Activated naive CD4-positive, alpha-beta T cell treated with anti-CD3 and anti-CD28 coated beads, Interleukin-2, amount 50 U/mL, for 72 hours (primary cell): Measurements from ENCODE around the gene PNPLA7. TPM values are rescaled to one million over a fixed set of nuclear protein-coding genes. Genes with fewer than 3 reads are reported as not detected.
"Not testable (repeated sequence)": the region's sequence is repeated elsewhere in the genome, so short reads cannot be mapped to it uniquely, and the experiment has no call there.

Experiments used
- ATAC-seq, 2 donors: fragments of 150-1000 bp; cut with Tn5 transposase; 2 replicates each; pipeline ENCODE4 v1.10.0; 2021; ENCODE audit warnings: mild to moderate bottlenecking in 2 of 2, moderate library complexity in 2 of 2
- DNase-seq, 2 donors: peaks; one replicate each; pipeline ENCODE4 v3.0.0; 2021 to 2022; ENCODE audit warnings: low spot score in 2 of 2
- H3K27ac Mint-ChIP-seq, 2 donors: one replicate each; pipeline ENCODE4 v1.8.0; 2022; ENCODE audit warnings: mild to moderate bottlenecking in 2 of 2, mixed read lengths in 2 of 2
- H3K36me3 Mint-ChIP-seq, 2 donors: one replicate each; pipeline ENCODE4 v1.8.0; 2022; ENCODE audit warnings: mixed read lengths in 2 of 2
- H3K9me3 Mint-ChIP-seq, 2 donors: one replicate each; pipeline ENCODE4 v1.8.0; 2022; ENCODE audit warnings: mixed read lengths in 2 of 2
- total RNA-seq, 2 donors: library from RNA; stranded (reverse); gene quantifications; one replicate each; pipeline ENCODE4 v1.2.3, GENCODE V29; 2022

Gene PNPLA7
- total RNA-seq, 2 donors from 2014 or later: 3.7 to 4.4 TPM

GRCh38 chr9:137532891-137533468 is 17.2 kb downstream of the PNPLA7 start:
- not testable (repeated sequence) for ATAC-seq, DNase-seq, H3K27ac Mint-ChIP-seq, H3K9me3 Mint-ChIP-seq, H3K36me3 Mint-ChIP-seq

- H3K9me3 Mint-ChIP-seq: peaks cover 3% of the 10 kb centered on the region in 2 donors
- no peak for DNase-seq
- H3K27ac Mint-ChIP-seq: peak overlapping the region in 1 of 2 donors; percentile 86
- peaks cover 2 to 4% of the 10 kb centered on the region in 2 donors for H3K36me3 Mint-ChIP-seq
- no peak for ATAC-seq
These were observed 19.0 kb downstream of the PNPLA7 start for GRCh38 chr9:137531099-137531765.

- DNase-seq: no peak
- H3K27ac Mint-ChIP-seq: no peak overlapping the region
- no peak for ATAC-seq
- H3K36me3 Mint-ChIP-seq: no peaks in the 10 kb centered on the region
- no peaks in the 10 kb centered on the region for H3K9me3 Mint-ChIP-seq
These were observed 19.9 kb downstream of the PNPLA7 start for GRCh38 chr9:137530331-137530730.

GRCh38 chr9:137524981-137525317 is 25.3 kb downstream of the PNPLA7 start:
- Mint-ChIP-seq H3K9me3 (no peaks in the 10 kb centered on the region), H3K36me3 (no peaks in the 10 kb centered on the region), H3K27ac (no peak overlapping the region)
- DNase-seq (no peak), ATAC-seq (no peak)

- Mint-ChIP-seq H3K27ac (no peak overlapping the region), H3K36me3 (no peaks in the 10 kb centered on the region), H3K9me3 (no peaks in the 10 kb centered on the region)
- ATAC-seq: no peak
- no peak for DNase-seq
These were observed 25.8 kb downstream of the PNPLA7 start for GRCh38 chr9:137524161-137524980.

- Mint-ChIP-seq H3K9me3 (no peaks in the 10 kb centered on the region), H3K27ac (no peak overlapping the region), H3K36me3 (no peaks in the 10 kb centered on the region)
- ATAC-seq: no peak
- no peak for DNase-seq
These were observed 27.3 kb downstream of the PNPLA7 start for GRCh38 chr9:137522746-137523455.

GRCh38 chr9:137521405-137521985 is 28.7 kb downstream of the PNPLA7 start:
- no peak overlapping the region for H3K27ac Mint-ChIP-seq
- no peaks in the 10 kb centered on the region for H3K36me3 Mint-ChIP-seq
- no peaks in the 10 kb centered on the region for H3K9me3 Mint-ChIP-seq
- no peak for DNase-seq
- no peak for ATAC-seq

- Mint-ChIP-seq H3K9me3 (no peaks in the 10 kb centered on the region), H3K36me3 (no peaks in the 10 kb centered on the region), H3K27ac (no peak overlapping the region)
- no peak for DNase-seq
- ATAC-seq: no peak
These were observed 29.4 kb downstream of the PNPLA7 start for GRCh38 chr9:137520614-137521404.

- no peak overlapping the region for H3K27ac Mint-ChIP-seq
- H3K9me3 Mint-ChIP-seq: no peaks in the 10 kb centered on the region
- no peak for ATAC-seq
- DNase-seq: no peak
- H3K36me3 Mint-ChIP-seq: no peaks in the 10 kb centered on the region
These were observed 30.6 kb downstream of the PNPLA7 start for GRCh38 chr9:137519553-137519952.

GRCh38 chr9:137518661-137519459 is 31.3 kb downstream of the PNPLA7 start:
- H3K9me3 Mint-ChIP-seq, DNase-seq, ATAC-seq, H3K36me3 Mint-ChIP-seq, H3K27ac Mint-ChIP-seq: not testable (repeated sequence)

- no peak for ATAC-seq
- Mint-ChIP-seq H3K27ac (no peak overlapping the region), H3K36me3 (no peaks in the 10 kb centered on the region), H3K9me3 (no peaks in the 10 kb centered on the region)
- DNase-seq: no peak
These were observed 33.9 kb downstream of the PNPLA7 start for GRCh38 chr9:137516144-137516917.

- DNase-seq (no peak), ATAC-seq (no peak)
- no peaks in the 10 kb centered on the region for H3K36me3 Mint-ChIP-seq
- no peaks in the 10 kb centered on the region for H3K9me3 Mint-ChIP-seq
- no peak overlapping the region for H3K27ac Mint-ChIP-seq
These were observed 34.9 kb downstream of the PNPLA7 start for GRCh38 chr9:137515338-137515724.

- H3K27ac Mint-ChIP-seq: no peak overlapping the region
- ATAC-seq (no peak), DNase-seq (no peak)
- H3K36me3 Mint-ChIP-seq: no peaks in the 10 kb centered on the region
- no peaks in the 10 kb centered on the region for H3K9me3 Mint-ChIP-seq
These were observed 35.4 kb downstream of the PNPLA7 start for GRCh38 chr9:137514691-137515337.

- H3K9me3 Mint-ChIP-seq, ATAC-seq, DNase-seq, H3K36me3 Mint-ChIP-seq: not testable (repeated sequence)
- peak overlapping the region; percentile 70 to 95 for H3K27ac Mint-ChIP-seq
These were observed 36.2 kb downstream of the PNPLA7 start for GRCh38 chr9:137513801-137514570.
